ENCODE measurements around the gene TENM3.
"Not testable (repeated sequence)": the region's sequence is repeated elsewhere in the genome, so short reads cannot be mapped to it uniquely, and the experiment has no call there.

TENM3 gene

DNA sequence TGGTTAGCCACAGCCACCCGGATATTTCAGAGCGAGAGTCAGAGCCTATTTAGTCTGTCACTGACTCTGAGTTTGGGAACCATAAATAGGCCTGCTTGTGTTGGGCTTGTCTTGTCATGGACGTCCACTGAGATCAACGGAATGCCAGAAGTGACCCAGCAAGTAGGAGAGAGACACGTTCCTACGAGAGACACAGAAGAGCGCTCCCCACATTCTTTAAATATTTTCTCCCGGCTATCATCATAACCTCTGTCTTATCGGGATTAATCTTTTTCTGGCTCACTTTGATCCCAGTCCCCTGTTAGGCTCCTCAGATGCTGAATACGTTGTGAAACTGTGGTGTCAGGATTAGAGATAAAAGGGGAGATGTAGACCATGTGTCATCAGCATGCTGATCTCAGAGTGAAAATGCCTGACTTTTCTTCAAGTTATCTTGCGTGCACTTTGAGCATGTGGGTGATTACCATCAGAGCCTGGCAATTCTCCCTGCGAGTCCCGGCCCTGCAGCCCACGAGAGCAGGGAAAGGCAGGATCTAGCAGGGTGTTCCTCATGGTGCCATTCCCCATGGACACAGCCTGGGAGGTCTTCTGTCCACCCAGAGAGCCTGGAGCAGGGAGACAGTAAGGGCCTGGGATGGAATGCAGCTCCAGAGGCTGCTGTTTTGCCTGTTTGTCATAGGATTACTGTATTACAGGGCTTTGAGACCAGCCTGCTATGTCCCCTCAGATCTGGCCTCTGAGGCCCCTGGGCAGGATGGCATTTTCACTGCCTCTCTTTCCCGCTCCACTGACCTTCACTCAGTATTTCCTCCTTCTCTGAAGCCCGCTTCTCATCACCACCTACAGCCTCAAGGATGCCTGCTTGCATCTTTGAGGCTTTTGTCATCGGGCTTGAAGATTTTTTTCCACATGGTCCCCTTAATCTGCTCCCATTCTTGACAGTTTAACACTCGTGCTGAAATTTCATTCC, 2.8 kb upstream of the TENM3 start:
- DNase-seq (ENCODE audit: extremely low read depth, low read depth): no peak
- no peak overlapping the region for H3K4me3 ChIP-seq (replicated peaks; ENCODE audit: low read depth, low read length)
- TF ChIP-seq, protein P1, sequence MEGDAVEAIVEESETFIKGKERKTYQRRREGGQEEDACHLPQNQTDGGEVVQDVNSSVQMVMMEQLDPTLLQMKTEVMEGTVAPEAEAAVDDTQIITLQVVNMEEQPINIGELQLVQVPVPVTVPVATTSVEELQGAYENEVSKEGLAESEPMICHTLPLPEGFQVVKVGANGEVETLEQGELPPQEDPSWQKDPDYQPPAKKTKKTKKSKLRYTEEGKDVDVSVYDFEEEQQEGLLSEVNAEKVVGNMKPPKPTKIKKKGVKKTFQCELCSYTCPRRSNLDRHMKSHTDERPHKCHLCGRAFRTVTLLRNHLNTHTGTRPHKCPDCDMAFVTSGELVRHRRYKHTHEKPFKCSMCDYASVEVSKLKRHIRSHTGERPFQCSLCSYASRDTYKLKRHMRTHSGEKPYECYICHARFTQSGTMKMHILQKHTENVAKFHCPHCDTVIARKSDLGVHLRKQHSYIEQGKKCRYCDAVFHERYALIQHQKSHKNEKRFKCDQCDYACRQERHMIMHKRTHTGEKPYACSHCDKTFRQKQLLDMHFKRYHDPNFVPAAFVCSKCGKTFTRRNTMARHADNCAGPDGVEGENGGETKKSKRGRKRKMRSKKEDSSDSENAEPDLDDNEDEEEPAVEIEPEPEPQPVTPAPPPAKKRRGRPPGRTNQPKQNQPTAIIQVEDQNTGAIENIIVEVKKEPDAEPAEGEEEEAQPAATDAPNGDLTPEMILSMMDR (IDR thresholded peaks at IDR 0.05; ENCODE audit: low read depth, low read length, missing control alignments): no peak

- not testable (repeated sequence) for H3K4me3 ChIP-seq (replicated peaks; ENCODE audit: low read depth, low read length); DNase-seq (ENCODE audit: extremely low read depth, low read depth)
Observed at GRCh38 chr4:182242260-182242659, 942 bp upstream of the TENM3 start.

- H3K4me3 ChIP-seq (replicated peaks; ENCODE audit: low read depth, low read length): no peak overlapping the region
- DNase-seq (ENCODE audit: extremely low read depth, low read depth): no peak
- TF ChIP-seq, protein P1 (IDR thresholded peaks at IDR 0.05; ENCODE audit: low read depth, low read length, missing control alignments): no peak
Observed at GRCh38 chr4:182242787-182243186, 415 bp upstream of the TENM3 start.

- DNase-seq (ENCODE audit: extremely low read depth, low read depth): no peak
- H3K4me3 ChIP-seq (replicated peaks; ENCODE audit: low read depth, low read length): no peak overlapping the region
- TF ChIP-seq, protein P1 (IDR thresholded peaks at IDR 0.05; ENCODE audit: low read depth, low read length, missing control alignments): no peak
Observed at GRCh38 chr4:182245041-182245440, 1.8 kb downstream of the TENM3 start.

GRCh38 chr4:182245541-182246215, 2.5 kb downstream of the TENM3 start:
- no peak for DNase-seq (ENCODE audit: extremely low read depth, low read depth)
- H3K4me3 ChIP-seq (replicated peaks; ENCODE audit: low read depth, low read length): no peak overlapping the region
- TF ChIP-seq, protein P1 (IDR thresholded peaks at IDR 0.05; ENCODE audit: low read depth, low read length, missing control alignments): no peak

DNA sequence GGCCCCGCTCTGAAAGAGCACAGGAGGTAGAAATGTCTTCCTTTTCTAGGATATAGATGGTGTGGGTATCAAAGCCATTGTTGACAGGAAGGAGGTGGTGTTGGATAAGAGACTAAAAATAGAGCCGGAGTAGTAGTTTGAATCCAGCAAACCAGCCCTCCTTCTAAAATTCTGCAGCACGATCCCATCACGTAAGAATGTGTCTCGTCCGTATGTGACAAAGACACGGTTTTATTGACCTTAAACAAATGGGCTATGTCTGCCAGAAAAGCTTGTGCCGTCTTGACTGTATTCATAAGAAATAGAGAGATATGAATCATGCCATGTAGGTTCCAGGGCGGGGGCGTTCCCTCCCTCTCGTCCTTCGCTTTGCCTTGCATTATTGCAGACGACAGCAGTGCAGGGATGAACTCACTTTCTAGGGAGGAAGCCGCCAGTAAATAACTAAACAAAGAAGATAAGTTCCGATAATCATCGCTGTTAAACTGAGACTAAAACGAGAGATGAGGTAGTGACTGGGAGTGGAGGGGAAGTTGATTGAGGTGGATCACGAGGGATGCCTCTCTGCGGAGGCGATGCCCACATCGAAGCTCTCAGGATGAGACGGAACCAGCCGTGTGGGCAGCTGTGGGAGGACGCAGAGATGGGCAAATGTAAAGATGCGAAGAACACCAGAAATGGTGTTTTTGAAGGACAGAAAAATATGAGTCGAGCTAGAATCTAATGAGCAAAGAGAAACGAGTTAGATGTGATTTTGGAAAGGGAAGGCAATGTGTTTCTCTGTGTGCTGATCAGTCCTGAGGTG, 3.4 kb downstream of the TENM3 start:
- DNase-seq (ENCODE audit: extremely low read depth, low read depth): no peak
- no peak overlapping the region for H3K4me3 ChIP-seq (replicated peaks; ENCODE audit: low read depth, low read length)
- TF ChIP-seq, protein P1 (IDR thresholded peaks at IDR 0.05; ENCODE audit: low read depth, low read length, missing control alignments): no peak

Data from HFF-Myc (cell line).